Measurements from ENCODE around the gene SLC16A4. TPM values are rescaled to one million over a fixed set of nuclear protein-coding genes. Genes with fewer than 3 reads are reported as not detected.
A peak's percentile ranks its signal among the peaks of the same experiment; 100 is the strongest.

The SLC16A4 gene
- polyA plus RNA-seq, 1 of the 3 experiments (the other 2 are of a cell fraction), result 3.0 TPM

GRCh38 chr1:110343249-110343648 lies 47.6 kb downstream of the SLC16A4 start:
- H3K27ac ChIP-seq (ENCODE audit: low read depth in 2 of 2, low read length in 1 of 2), result no peak overlapping the region
- H3K9ac ChIP-seq, result 0 out of 2 replicates have a peak overlapping the region, but pooled peaks have one; percentile 49
- H2AFZ ChIP-seq (ENCODE audit: low read depth), result no peak overlapping the region; the same call in 1 of the 2 replicates
- 61% methylated on average over 2 of the region's 2 CpGs for WGBS (ENCODE audit: low lambda C conversion rate)
- TF ChIP-seq MAX (IDR thresholded peaks at IDR 0.05; ENCODE audit: low read depth) (no peak), REST (IDR thresholded peaks at IDR 0.05; ENCODE audit: low read depth, low read length) (no peak), CTCF (IDR thresholded peaks at IDR 0.05) (no peak)
- no peak for DNase-seq
- peaks cover 90% of the 10 kb centered on the region for H3K79me2 ChIP-seq (ENCODE audit: insufficient read depth)
- POLR2A ChIA-PET, result interaction anchor here (0.5 kb wide), 1 partner anchor 15 kb away, joined by 3 read pairs; no protein-coding TSS in a partner anchor
- peaks cover 61 to 79% of the 10 kb centered on the region in 2 experiments for H3K36me3 ChIP-seq (replicated peaks in 1 of 2; ENCODE audit: control insufficient read depth in 1 of 2, insufficient read depth in 2 of 2, low read length in 1 of 2)
- H3K9me3 ChIP-seq, result no peaks in the 10 kb centered on the region
- H3K27me3 ChIP-seq (ENCODE audit: insufficient read depth), result no peaks in the 10 kb centered on the region
- H3F3A ChIP-seq (replicated peaks; ENCODE audit: insufficient read depth), result peaks cover 12% of the 10 kb centered on the region
- peaks cover 78% of the 10 kb centered on the region for H4K20me1 ChIP-seq (ENCODE audit: insufficient read depth)
- H3K9me2 ChIP-seq, result no peaks in the 10 kb centered on the region
- CTCF ChIA-PET, result interaction anchor here (1.0 to 1.4 kb wide), 2 partner anchors 117 to 136 kb away, joined by 3 to 4 read pairs; no protein-coding TSS in a partner anchor
- H3K4me1 ChIP-seq (ENCODE audit: control insufficient read depth in 1 of 2, insufficient read depth in 2 of 2, low read depth in 1 of 2, low read length in 1 of 2), result peaks cover 41 to 49% of the 10 kb centered on the region in 2 experiments
- peak overlapping the region; percentile 86 for H3K4me2 ChIP-seq
- peak overlapping the region; percentile 15 to 50; a peak in 2 of 4 replicates for H3K4me3 ChIP-seq (ENCODE audit: low read depth in 2 of 2, low read length in 1 of 2)

- Histone ChIP-seq H3K4me3 (ENCODE audit: low read depth in 2 of 2, low read length in 1 of 2) (peak overlapping the region; percentile 15 to 50; a peak in 3 of 4 replicates), H3K9me2 (no peaks in the 10 kb centered on the region), H3F3A (replicated peaks; ENCODE audit: insufficient read depth) (peaks cover 13% of the 10 kb centered on the region), H2AFZ (ENCODE audit: low read depth) (no peak overlapping the region), H3K79me2 (ENCODE audit: insufficient read depth) (peaks cover 83% of the 10 kb centered on the region), H3K27me3 (ENCODE audit: insufficient read depth) (no peaks in the 10 kb centered on the region), H3K9me3 (no peaks in the 10 kb centered on the region), H3K9ac (peak overlapping the region; percentile 49; the same call in 1 of the 2 replicates), H3K27ac (ENCODE audit: low read depth in 2 of 2, low read length in 1 of 2) (no peak overlapping the region), H3K4me2 (peak overlapping the region; percentile 86), H3K4me1 (ENCODE audit: control insufficient read depth in 1 of 2, insufficient read depth in 2 of 2, low read depth in 1 of 2, low read length in 1 of 2) (peaks cover 41 to 45% of the 10 kb centered on the region in 2 experiments), H4K20me1 (ENCODE audit: insufficient read depth) (peaks cover 67% of the 10 kb centered on the region), H3K36me3 (replicated peaks in 1 of 2; ENCODE audit: control insufficient read depth in 1 of 2, insufficient read depth in 2 of 2, low read length in 1 of 2) (peaks cover 51 to 66% of the 10 kb centered on the region in 2 experiments)
- TF ChIP-seq JUND (IDR thresholded peaks at IDR 0.05) (no peak), USF2 (IDR thresholded peaks at IDR 0.05; ENCODE audit: borderline replicate concordance, low read depth, low read length) (no peak), TEAD4 (IDR thresholded peaks at IDR 0.05; ENCODE audit: borderline replicate concordance, insufficient read depth) (no peak), FOSL2 (IDR thresholded peaks at IDR 0.05; ENCODE audit: borderline replicate concordance, low read depth) (no peak), MAX (IDR thresholded peaks at IDR 0.05; ENCODE audit: low read depth) (no peak), NRF1 (IDR thresholded peaks at IDR 0.05; ENCODE audit: low read depth, low read length) (no peak), RCOR1 (IDR thresholded peaks at IDR 0.05; ENCODE audit: low read length) (no peak), GABPA (IDR thresholded peaks at IDR 0.05; ENCODE audit: low read depth) (no peak), RXRA (IDR thresholded peaks at IDR 0.05; ENCODE audit: borderline replicate concordance, low read depth) (no peak), USF1 (IDR thresholded peaks at IDR 0.05; ENCODE audit: borderline replicate concordance, low read depth) (no peak), GATA2 (CRISPR knock-in tag; IDR thresholded peaks at IDR 0.05) (no peak), YY1 (IDR thresholded peaks at IDR 0.05; ENCODE audit: low read depth) (no peak), SMC3 (IDR thresholded peaks at IDR 0.05; ENCODE audit: low read depth, low read length) (no peak), RAD21 (IDR thresholded peaks at IDR 0.05; ENCODE audit: low read length) (no peak), FOXJ3 (CRISPR knock-in tag; IDR thresholded peaks at IDR 0.05) (no peak)
- 64% methylated on average over 9 of the region's 9 CpGs for WGBS (ENCODE audit: low lambda C conversion rate)
- DNase-seq, result no peak
- ChIA-PET CTCF (interaction anchor here (0.6 to 1.4 kb wide), 3 partner anchors 29 to 145 kb away, joined by 3 read pairs; no protein-coding TSS in a partner anchor), POLR2A (interaction anchor here (0.6 kb wide), 1 partner anchor 509 kb away, joined by 3 read pairs; no protein-coding TSS in a partner anchor)
Measured at GRCh38 chr1:110341872-110342331, 48.9 kb downstream of the SLC16A4 start.

Data from SK-N-SH (cell line).